AG04449 (cell line): ENCODE measurements around the gene CD300LD.
"Not testable (repeated sequence)": the region's sequence is repeated elsewhere in the genome, so short reads cannot be mapped to it uniquely, and the experiment has no call there.

ENCODE experiments used
- CTCF ChIA-PET: fragments of 350-600 bp; formaldehyde crosslinking; extraction: SDS; loops from one replicate; lab custom pipeline; 2021; ENCODE audit warnings: antibody characterized with exemption; lab: Yijun Ruan, JAX
- POLR2A ChIA-PET: fragments of 400-600, 350-600 bp; formaldehyde crosslinking; extraction: SDS; loops from one replicate; lab custom pipeline; 2020; ENCODE audit warnings: antibody characterized with exemption, inconsistent platforms; lab: Yijun Ruan, JAX
- DNase-seq: peaks from one replicate; pipeline ENCODE4 v3.0.0-alpha.2; 2010; ENCODE audit warnings: low read depth, low spot score
- H3K4me3 ChIP-seq: 2 replicates; pipeline ENCODE4 v1.5.1; 2011; ENCODE audit warnings: low read depth, mild to moderate bottlenecking, control low read depth, low read length
- CTCF ChIP-seq: IDR thresholded peaks from one replicate; pipeline ENCODE4 v1.5.1; 2011; ENCODE audit warnings: mild to moderate bottlenecking, moderate library complexity, low read length, control low read depth, inconsistent platforms; ENCODE audit not compliant: insufficient read depth; ENCODE audit errors: missing control alignments

The CD300LD gene

DNA sequence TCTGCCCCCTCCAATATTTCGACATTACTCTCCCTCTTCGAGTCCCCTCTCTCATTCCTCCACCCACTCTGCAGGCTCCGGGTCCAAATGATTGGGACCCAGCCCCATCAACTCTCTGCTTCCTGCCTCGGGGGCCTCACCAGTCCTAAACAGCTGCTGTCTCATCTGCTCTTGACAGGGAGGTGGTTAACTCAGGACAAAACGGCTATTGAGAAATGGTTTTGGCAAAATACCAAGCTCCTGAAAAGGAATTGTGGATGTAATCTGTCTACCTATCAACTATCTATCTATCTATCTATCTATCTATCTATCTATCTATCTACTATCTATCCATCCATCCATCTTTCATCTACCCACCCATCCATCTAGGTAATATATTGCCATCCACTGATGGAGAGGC lies 27.0 kb downstream of the CD300LD start:
- POLR2A ChIA-PET: no interaction called here
- TF ChIP-seq CTCF: no peak
- DNase-seq: no peak
- CTCF ChIA-PET: no interaction called here
- no peak overlapping the region for H3K4me3 ChIP-seq

DNA sequence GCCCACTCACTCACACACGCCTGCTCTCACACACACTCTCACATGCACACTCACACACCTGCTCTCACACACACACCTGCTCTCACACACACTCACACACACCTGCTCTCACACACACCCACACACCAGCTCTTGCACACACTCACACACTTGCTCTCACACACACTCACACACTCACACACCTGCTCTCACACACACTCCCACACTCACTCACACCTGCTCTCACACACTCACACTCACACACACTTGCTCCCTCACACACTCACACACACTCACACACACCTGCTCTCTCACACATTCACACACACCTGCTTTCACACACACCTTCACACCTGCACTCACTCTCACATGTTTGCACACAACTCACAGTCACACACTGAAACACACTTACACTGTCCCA lies 28.7 kb downstream of the CD300LD start:
- POLR2A ChIA-PET: no interaction called here
- H3K4me3 ChIP-seq: no peak overlapping the region
- no peak for TF ChIP-seq CTCF
- no peak for DNase-seq
- CTCF ChIA-PET: no interaction called here

- no peak for TF ChIP-seq CTCF
- H3K4me3 ChIP-seq: no peak overlapping the region
- POLR2A ChIA-PET: no interaction called here
- no peak for DNase-seq
- CTCF ChIA-PET: no interaction called here
These were observed 30.5 kb downstream of the CD300LD start for GRCh38 chr17:74561586-74561985.

GRCh38 chr17:74558882-74559519 lies 33.1 kb downstream of the CD300LD start:
- no peak overlapping the region for H3K4me3 ChIP-seq
- CTCF ChIA-PET: no interaction called here
- POLR2A ChIA-PET: no interaction called here
- no peak for TF ChIP-seq CTCF
- DNase-seq: no peak

DNA sequence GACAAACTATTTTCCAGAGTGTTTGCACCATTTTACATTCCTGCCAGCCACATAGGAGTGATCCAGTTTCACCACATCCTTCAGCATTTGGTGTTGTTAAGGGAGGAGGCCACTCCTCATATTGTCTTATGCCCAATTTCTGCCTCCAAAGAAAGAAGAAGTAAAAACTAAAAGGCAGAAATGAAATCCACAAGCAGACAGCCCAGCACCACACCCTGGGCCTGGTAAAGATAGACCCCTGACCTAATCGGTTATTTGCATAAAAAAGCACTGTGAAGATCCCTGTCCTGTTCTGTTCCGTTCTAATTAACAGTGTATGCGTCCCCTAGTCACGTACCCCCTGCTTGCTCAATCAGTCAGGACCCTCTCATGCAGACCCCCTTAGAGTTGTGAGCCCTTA lies 33.7 kb downstream of the CD300LD start:
- CTCF ChIA-PET, POLR2A ChIA-PET, H3K4me3 ChIP-seq, DNase-seq: not testable (repeated sequence)

DNA sequence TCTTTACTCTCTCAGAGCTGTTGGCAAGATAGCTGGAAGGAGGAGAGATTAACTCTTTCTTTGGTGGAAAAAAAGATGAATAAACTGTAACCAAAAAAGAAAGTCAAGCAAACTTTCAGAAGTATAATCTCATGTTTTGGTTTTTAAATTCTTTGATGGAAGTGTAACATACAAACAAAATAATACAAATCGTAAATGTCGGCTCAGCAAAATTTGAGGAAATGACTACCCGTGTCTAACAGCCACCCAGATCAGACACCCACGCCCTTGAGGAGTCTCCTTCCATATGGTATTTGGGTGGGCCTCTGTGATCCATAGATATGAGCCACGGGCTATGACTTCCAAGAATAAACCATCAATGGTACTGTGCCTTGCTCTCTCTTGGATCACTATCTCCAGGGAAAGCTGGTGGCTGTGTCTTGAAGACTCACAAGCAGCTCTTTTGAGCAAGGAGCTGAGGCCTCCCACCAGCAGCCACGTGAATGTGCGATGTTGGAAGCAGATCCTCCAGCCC lies 36.6 kb downstream of the CD300LD start:
- CTCF ChIA-PET: no interaction called here
- no peak overlapping the region for H3K4me3 ChIP-seq
- no peak for DNase-seq
- POLR2A ChIA-PET: no interaction called here
- no peak for TF ChIP-seq CTCF

DNA sequence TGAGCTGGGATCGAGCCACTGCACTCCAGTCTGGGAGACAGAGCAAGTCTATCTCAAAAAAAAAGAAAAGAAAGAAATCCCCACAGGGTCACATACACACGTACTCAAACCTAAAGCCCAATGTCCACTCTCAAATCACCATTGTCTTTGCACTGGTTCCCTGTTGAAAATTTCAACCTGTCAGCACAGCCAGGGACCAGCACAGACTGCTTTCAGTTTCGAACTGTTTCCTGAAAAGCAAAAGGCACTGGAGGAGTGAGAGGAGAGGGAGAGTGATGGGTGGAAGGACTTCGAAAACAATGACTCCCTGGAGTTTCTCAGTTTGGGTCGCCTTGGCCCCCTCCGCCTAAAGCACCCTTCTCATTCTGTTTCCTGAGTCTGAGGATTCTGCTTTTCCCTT lies 37.2 kb downstream of the CD300LD start:
- no peak overlapping the region for H3K4me3 ChIP-seq
- no peak for DNase-seq
- ChIA-PET POLR2A (no interaction called here), CTCF (no interaction called here)
- no peak for TF ChIP-seq CTCF
